Activated naive CD4-positive, alpha-beta T cell (primary cell): ENCODE data around the gene IFI30.
"Not testable (repeated sequence)": the region's sequence is repeated elsewhere in the genome, so short reads cannot be mapped to it uniquely, and the experiment has no call there.

Source experiments
- DNase-seq, 4 experiments: peaks; one replicate each; lab custom pipeline; 2025; lab: John Stamatoyannopoulos, UW

The IFI30 gene

GRCh38 chr19:18152817-18153555 is 20.6 kb upstream of the IFI30 start, which contains the start of gene PIK3R2:
TSS of gene PIK3R2 (plus strand) at chr19:18153163. CDS start at chr19:18155880, 2,717 bp downstream.
- DNase-seq = peak; percentile 96 to 99 (median 98)

DNA sequence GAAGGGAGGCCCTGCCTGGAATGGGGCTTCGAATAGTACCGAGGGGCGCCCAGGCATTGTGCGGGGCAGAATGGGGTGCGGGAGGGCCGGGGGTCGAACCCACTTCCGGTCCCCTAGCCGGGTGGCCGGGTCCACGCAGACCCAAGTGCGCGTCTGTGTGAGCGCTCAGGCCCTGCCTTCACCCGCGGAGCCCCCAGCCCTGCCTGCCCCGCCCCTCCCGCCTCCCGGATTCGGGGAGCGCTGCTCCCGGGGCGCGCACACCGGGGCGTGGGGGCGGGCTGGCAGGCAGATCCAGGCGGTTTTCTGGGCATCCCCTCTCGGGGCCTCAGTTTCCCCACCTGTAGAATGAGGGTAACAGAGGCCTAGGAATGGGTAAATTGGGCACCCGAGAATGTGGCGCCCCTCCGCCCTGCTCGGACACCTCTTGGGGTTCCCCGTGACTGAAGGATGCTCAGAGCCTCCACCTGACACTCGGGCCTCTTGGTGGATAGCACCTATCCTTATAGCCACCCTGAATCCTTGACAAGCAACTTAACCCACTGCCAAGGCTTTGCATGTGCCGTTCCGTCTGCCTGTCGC is 20.0 kb upstream of the IFI30 start:
- peak in 1 of 4 experiments; percentile 38 for DNase-seq

GRCh38 chr19:18155095-18156087 is 18.2 kb upstream of the IFI30 start:
- no peak for DNase-seq

DNA sequence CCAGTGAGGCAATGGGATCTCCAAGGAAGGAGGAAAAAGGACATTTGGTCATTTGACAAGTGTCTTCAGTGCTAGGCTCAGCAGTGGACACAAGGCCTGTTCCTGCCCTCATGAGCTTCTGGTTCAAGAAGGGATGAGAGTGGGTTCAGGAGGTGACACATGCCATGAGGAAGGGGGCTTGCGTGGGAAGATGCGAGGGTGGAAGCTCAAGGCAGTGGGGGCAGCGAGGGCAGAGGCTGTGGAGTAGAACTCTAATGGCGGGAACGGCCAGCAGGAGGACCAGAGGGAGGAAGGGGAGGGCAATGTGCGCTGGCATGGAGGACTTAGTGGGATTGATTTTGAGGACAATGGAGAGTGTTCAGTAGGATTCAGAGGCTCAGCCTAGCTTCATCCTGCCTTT is 17.3 kb upstream of the IFI30 start:
- DNase-seq = no peak

- DNase-seq = no peak
These were observed 16.7 kb upstream of the IFI30 start for GRCh38 chr19:18156841-18157464.

DNA sequence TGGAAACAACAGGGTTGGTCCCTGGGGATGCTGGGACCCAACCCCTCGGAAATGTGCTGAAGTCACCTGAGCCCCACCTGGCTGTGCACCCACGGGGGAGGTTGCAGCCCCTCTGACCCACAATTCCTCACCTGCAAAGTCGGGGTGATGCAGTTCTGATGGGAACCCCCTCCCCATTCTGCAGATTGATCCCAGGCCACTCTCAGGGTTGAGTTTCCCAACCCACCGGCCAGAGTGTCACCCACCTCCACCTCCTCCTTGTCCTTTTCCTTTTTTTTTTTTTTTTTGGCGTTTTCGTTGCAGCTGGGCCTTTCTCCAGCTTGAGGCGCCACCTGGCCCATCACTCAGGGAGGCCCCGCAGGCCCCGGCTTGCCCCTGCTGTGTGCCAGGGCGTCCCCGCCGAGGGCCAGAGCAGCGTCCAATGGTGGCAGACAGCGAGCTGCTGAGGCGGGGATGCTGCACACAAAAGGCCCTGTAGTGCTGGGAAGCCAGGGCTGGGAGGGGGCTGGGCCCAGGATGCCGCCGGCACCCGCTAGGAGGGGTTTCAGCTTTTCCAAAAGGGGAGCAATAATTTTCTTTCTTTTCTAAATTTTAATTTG is 16.0 kb upstream of the IFI30 start:
- no peak for DNase-seq

DNA sequence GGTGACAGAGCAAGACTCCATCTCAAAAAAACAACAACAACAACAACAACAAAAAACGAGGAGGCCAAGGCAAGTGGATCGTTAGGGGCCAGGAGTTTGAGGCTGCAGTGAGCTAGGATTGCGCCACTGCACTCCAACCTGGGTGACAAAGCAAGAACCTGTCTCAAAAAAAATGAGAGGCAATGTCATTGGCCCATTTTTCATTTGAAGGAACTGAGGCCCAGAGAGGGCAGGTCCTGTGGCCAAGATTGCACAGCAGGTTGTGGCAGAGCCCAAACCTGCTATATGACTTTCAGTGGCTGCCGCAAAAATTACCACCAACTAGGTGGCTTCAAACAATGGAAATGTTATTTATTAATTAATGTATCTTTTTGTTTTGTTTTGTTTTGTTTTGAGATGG is 15.1 kb upstream of the IFI30 start:
- DNase-seq = no peak

DNA sequence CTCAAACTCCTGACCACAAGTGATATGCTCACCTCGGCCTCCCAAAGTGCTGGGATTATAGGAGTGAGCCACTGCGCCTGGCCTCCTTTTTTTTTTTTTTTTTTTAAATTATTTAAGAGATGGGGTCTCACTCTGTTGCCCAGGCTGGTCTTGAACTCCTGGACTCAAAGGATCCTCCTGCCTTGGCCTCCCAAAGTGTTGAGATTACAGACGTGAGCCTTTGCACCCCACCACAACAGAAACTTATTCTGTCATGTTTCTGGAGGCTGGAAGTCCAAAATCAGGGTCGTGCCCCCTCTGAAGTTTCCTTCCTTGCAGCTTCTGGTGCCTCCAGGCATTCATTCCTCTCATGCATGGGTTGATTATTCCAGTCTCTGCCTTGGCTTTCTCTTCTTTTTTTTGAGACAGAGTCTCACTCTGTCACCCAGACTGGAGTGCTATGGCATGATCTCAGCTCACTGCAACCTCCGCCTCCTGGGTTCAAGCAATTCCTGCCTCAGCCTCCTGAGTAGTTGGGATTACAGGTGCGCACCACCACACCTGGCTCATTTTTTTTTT is 14.5 kb upstream of the IFI30 start:
- not testable (repeated sequence) for DNase-seq

- DNase-seq = no peak
These were observed 13.8 kb upstream of the IFI30 start for GRCh38 chr19:18159810-18160209.

DNA sequence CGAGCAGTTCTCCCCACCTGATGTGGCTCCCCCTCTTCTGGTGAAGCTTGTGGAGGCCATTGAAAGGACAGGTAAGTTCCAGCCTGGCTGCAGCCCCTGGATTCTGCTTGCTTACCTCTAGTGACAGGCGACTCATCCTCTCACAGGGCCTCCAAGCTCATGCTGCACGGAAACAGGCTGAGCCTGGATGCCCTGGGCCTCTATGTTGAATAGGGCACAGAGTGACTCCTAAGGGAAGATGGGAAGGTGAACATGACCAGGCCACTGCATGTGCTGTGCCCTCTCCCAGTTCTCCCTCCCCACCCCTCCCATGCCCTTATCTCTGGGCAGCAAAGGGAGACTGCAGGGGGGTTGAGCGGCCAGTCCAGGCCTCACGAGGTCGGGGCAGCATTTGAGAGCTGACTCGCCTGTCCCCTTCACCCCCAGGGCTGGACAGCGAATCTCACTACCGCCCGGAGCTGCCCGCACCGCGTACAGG is 13.1 kb upstream of the IFI30 start:
- no peak for DNase-seq

DNA sequence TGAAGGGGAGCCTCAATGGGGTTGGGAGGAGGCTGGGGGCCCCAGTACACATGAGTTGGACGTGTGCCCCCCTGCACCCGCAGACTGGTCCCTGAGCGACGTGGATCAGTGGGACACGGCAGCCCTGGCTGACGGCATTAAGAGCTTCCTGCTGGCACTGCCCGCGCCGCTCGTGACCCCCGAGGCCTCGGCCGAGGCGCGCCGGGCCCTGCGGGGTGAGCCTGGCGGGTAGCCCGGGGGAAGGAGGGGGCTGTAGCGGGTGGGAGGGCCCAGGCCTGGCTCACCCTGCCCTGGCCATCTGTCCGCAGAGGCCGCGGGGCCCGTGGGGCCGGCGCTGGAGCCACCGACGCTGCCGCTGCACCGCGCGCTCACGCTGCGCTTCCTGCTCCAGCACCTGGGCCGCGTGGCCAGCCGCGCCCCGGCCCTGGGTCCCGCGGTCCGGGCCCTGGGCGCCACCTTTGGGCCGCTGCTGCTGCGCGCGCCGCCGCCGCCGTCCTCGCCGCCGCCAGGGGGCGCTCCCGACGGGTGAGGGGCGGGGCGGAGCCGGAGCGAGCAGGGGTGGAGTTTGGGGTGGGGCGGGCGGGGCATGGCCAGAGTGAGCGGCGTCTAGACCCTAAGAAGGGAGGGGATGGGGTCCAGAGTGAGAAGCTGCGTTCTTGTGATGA is 12.5 kb upstream of the IFI30 start:
- DNase-seq = peak; percentile 54 to 82 (median 74)

GRCh38 chr19:18161636-18162002 is 12.0 kb upstream of the IFI30 start:
- DNase-seq = no peak

DNA sequence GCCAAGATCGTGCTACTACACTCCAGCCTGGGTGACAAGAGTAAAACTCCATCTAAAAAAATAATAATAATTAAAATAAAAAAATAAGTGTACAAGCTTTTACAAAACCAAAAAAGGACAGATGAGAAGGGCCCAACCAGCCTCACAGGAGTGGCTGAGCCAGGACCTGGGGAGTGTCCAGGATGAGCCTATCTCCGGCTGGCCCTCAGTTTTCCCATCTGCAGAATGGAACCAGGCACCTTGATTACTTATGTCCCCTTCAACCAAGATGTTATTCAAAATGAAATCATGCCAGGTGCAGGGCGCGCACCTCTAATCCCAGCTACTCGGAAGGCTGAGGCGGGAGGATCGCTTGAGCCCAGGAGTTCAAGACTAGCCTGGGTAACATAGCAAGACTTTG is 9.5 kb upstream of the IFI30 start:
- DNase-seq = no peak

DNA sequence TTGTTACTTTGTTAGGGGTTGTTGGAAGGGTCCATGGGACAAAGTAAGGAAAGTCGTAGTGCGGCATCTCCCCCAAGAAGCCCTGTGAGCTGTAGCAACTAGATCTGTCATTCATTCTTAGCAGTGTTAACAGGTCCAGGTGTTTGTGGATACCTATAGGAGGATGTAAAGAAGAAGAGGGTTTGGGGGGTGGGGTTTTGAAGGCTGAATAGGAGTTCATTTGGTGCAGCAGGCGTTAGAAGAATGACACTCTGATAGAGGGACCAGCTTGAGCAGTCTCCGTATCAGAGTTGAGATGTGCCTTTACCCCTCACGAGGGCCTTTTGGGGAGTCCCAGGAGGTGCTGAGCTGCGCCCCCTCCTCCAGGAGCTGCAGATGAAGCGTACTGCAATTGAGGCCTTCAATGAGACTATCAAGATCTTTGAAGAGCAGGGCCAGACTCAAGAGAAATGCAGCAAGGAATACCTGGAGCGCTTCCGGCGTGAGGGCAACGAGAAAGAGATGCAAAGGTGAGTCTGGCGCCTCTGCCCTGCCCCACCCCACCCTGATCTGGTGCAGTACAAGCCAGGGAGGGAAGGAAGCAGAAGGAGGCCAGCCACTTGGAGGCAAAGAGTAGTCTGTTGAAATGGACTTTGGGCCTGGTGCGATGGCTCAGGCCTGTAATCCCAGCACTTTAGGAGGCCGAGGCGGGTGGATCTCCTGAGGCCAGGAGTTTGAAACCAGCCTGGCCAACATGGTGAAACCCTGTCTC is 7.6 kb upstream of the IFI30 start:
- no peak for DNase-seq

DNA sequence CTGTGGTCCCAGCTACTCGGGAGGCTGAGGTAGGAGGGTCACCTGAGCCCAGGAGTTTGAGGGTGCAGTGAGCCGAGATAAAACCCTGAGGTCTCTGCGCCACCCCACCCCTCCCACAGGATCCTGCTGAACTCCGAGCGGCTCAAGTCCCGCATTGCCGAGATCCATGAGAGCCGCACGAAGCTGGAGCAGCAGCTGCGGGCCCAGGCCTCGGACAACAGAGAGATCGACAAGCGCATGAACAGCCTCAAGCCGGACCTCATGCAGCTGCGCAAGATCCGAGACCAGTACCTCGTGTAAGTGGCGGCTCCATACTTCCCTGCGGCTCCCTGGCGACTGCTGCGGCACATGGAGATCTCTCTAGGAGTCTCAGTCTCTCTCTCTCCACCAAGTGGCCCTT is 6.6 kb upstream of the IFI30 start:
- no peak for DNase-seq

GRCh38 chr19:18167975-18168645 is 5.5 kb upstream of the IFI30 start:
- DNase-seq = peak in 3 of 4 experiments; percentile 16 to 46 (median 39)

- no peak for DNase-seq
These were observed 4.8 kb upstream of the IFI30 start for GRCh38 chr19:18168673-18169381.

- no peak for DNase-seq
These were observed 2.8 kb upstream of the IFI30 start for GRCh38 chr19:18170714-18171255.
